K562 (cell line): ENCODE measurements around the gene OR2B3. TPM values are rescaled to one million over a fixed set of nuclear protein-coding genes. Genes with fewer than 3 reads are reported as not detected.

ENCODE experiments used
- ATAC-seq: fragments of 200-7000 bp; cut with Tn5 transposase; 3 replicates; pipeline ENCODE4 v1.9.1; 2020; ENCODE audit warnings: moderate library complexity
- BruUV-seq: library from RNA; stranded (reverse); fragments of 400-500 nt; replicated peaks from 2 replicates; lab custom pipeline; 2021; lab: Mats Ljungman, UMichigan
- CTCF ChIA-PET: fragments of 300-600 bp; formaldehyde crosslinking; extraction: SDS; loops from one replicate; lab custom pipeline; 2021; ENCODE audit warnings: low intra/inter-chr PET ratio; lab: Yijun Ruan, JAX
- POLR2A ChIA-PET: fragments of 300-600, 350-650 bp; sonication (Branson Sonifier 250); formaldehyde crosslinking; extraction: SDS; loops from one replicate; lab custom pipeline; 2021; ENCODE audit warnings: antibody characterized with exemption, inconsistent platforms; lab: Yijun Ruan, JAX
- DNase-seq, 4 experiments: peaks; one replicate each; pipeline versions ENCODE4 v3.0.0 to v3.0.0-alpha.2; 2011 to 2018; ENCODE audit warnings: low spot score in 3 of 4, mixed read lengths in 3 of 4; ENCODE audit errors: extremely low read depth in 1 of 4
- FAIRE-seq: peaks from 2 replicates; lab custom pipeline; 2011; peaks lifted over from hg19 to GRCh38; lab: Jason Lieb, UNC
- H2AFZ ChIP-seq: 2 replicates; pipeline ENCODE4 v1.6.0; 2011; ENCODE audit warnings: low read depth, low read length, control low read depth, inconsistent platforms
- H3K27ac ChIP-seq: fragments of 200-600 bp; 3 replicates; pipeline ENCODE4 v1.8.0; 2011; ENCODE audit warnings: low read depth, mild to moderate bottlenecking, control low read depth, inconsistent platforms, low read length, moderate library complexity, mixed read lengths; ENCODE audit errors: extremely low read depth
- H3K27me3 ChIP-seq, 2 experiments: fragments of 300-600 bp in 1 of 2; 2 replicates in 1 of 2; 3 replicates in 1 of 2; pipeline versions ENCODE4 v1.6.0 to v1.8.0; 2011; ENCODE audit warnings: inconsistent platforms in 2 of 2, low read length in 2 of 2, mild to moderate bottlenecking in 1 of 2, mixed read lengths in 1 of 2, moderate library complexity in 1 of 2; ENCODE audit not compliant: control insufficient read depth in 2 of 2, insufficient read depth in 2 of 2
- H3K36me3 ChIP-seq: fragments of 300-600 bp; 3 replicates; pipeline ENCODE4 v1.8.0; 2011; ENCODE audit warnings: mild to moderate bottlenecking, low read length, inconsistent platforms; ENCODE audit not compliant: control insufficient read depth, insufficient read depth
- H3K4me1 ChIP-seq, 2 experiments: fragments of 200-600 bp in 1 of 2; replicated peaks in 1 of 2; 2 replicates in 1 of 2; 3 replicates in 1 of 2; pipeline versions ENCODE4 v1.5.1 to v1.8.0; 2011; ENCODE audit warnings: inconsistent platforms in 2 of 2, low read length in 2 of 2, mild to moderate bottlenecking in 1 of 2, mixed read lengths in 1 of 2, moderate library complexity in 1 of 2; ENCODE audit not compliant: control insufficient read depth in 2 of 2, insufficient read depth in 2 of 2
- H3K4me2 ChIP-seq: 2 replicates; pipeline ENCODE4 v1.6.1; 2011; ENCODE audit warnings: low read length, control low read depth, inconsistent platforms, mixed read lengths; ENCODE audit not compliant: insufficient read depth
- H3K4me3 ChIP-seq: fragments of 200-600 bp; sonication (generic), shearing (Covaris generic); 2 replicates; pipeline ENCODE4 v1.5.1; 2016; ENCODE audit warnings: control low read depth, inconsistent platforms
- H3K79me2 ChIP-seq: fragments of 200-600 bp; 3 replicates; pipeline ENCODE4 v1.8.0; 2011; ENCODE audit warnings: low read length, inconsistent platforms; ENCODE audit not compliant: control insufficient read depth, insufficient read depth
- H3K9ac ChIP-seq, 2 experiments: 2 replicates each; pipeline versions ENCODE4 v1.6.0 to v1.6.1; 2011; ENCODE audit warnings: low read depth in 2 of 2, low read length in 2 of 2, control low read depth in 1 of 2, inconsistent platforms in 1 of 2, mild to moderate bottlenecking in 1 of 2, mixed read lengths in 1 of 2; ENCODE audit not compliant: insufficient read depth in 1 of 2
- H3K9me1 ChIP-seq: one replicate; pipeline ENCODE4 v1.6.0; 2011; ENCODE audit warnings: inconsistent platforms, mild to moderate bottlenecking, low read length, moderate library complexity; ENCODE audit not compliant: control insufficient read depth, insufficient read depth
- H3K9me3 ChIP-seq: replicated peaks from 2 replicates; pipeline ENCODE4 v1.5.1; 2011; ENCODE audit warnings: low read depth, low read length, inconsistent platforms; ENCODE audit not compliant: control insufficient read depth, insufficient read depth
- H4K20me1 ChIP-seq: replicated peaks from 2 replicates; pipeline ENCODE4 v1.6.1; 2011; ENCODE audit warnings: low read length, inconsistent platforms, mixed read lengths; ENCODE audit not compliant: control insufficient read depth, insufficient read depth
- BRD9 ChIP-seq: fragments of 450-650 bp; IDR thresholded peaks from 2 replicates; pipeline ENCODE4 v1.6.1; 2018; ENCODE audit warnings: low read depth; ENCODE audit not compliant: partially characterized antibody
- CHD1 ChIP-seq: fragments of 200-600 bp; sonication (generic); IDR thresholded peaks from one replicate; pipeline ENCODE4 v1.6.1; 2012; ENCODE audit warnings: mild to moderate bottlenecking, moderate library complexity, low read length, inconsistent platforms
- DDX20 ChIP-seq: fragments of 450-650 bp; IDR thresholded peaks from 2 replicates; pipeline ENCODE4 v1.6.1; 2016; ENCODE audit warnings: missing genetic modification characterization, low read depth, mild to moderate bottlenecking, missing compliant biosample characterization, moderate library complexity
- GATA2 ChIP-seq: sonication (generic); formaldehyde crosslinking; IDR thresholded peaks from 2 replicates; pipeline ENCODE4 v1.4.0; 2020; ENCODE audit warnings: mild to moderate bottlenecking, missing genetic modification reagents
- POLR2AphosphoS5 ChIP-seq: IDR thresholded peaks from 2 replicates; pipeline ENCODE4 v1.6.1; 2011; ENCODE audit warnings: mild to moderate bottlenecking, low read depth, low read length, moderate library complexity; ENCODE audit not compliant: control insufficient read depth, insufficient read depth
- PREB ChIP-seq: sonication (generic); formaldehyde crosslinking; IDR thresholded peaks from 2 replicates; pipeline ENCODE4 v1.8.1; 2023; ENCODE audit warnings: mild to moderate bottlenecking, missing genetic modification reagents
- RAD51 ChIP-seq: fragments of 450-650 bp; IDR thresholded peaks from 2 replicates; pipeline ENCODE4 v1.7.1; 2016; ENCODE audit warnings: low read depth, mild to moderate bottlenecking, borderline replicate concordance
- TAF7 ChIP-seq: fragments of 450-650 bp; IDR thresholded peaks from 2 replicates; pipeline ENCODE4 v1.6.1; 2016; ENCODE audit warnings: missing genetic modification characterization, missing compliant biosample characterization
- TFE3 ChIP-seq: fragments of 450-650 bp; formaldehyde crosslinking; IDR thresholded peaks from 2 replicates; pipeline ENCODE4 v1.4.0; 2020; ENCODE audit warnings: mild to moderate bottlenecking, mixed read lengths
- ZBED1 ChIP-seq: IDR thresholded peaks from 2 replicates; pipeline ENCODE4 v1.6.1; 2014
- ZFPM2 ChIP-seq: fragments of 250-450 bp; sonication (Bioruptor Pico); IDR thresholded peaks from 2 replicates; pipeline ENCODE4 v1.5.1; 2022; ENCODE audit warnings: mild to moderate bottlenecking
- ZNF764 ChIP-seq: fragments of 250-450 bp; sonication (Bioruptor Pico); IDR thresholded peaks from 2 replicates; pipeline ENCODE4 v1.4.0; 2020; ENCODE audit warnings: low read depth, mild to moderate bottlenecking, moderate library complexity
- whole genome bisulfite sequencing: fragments of 100-300 bp; shearing (Covaris generic); methylation state at CpG from one replicate; pipeline ENCODE4 v1.1.6; 2016; ENCODE audit warnings: low coverage, mixed read lengths; ENCODE audit not compliant: insufficient coverage; ENCODE audit errors: missing lambda C conversion rate; 5-methylcytosine and 5-hydroxymethylcytosine counted together
- in situ Hi-C: fragments of 300-500 bp; cut with MboI; formaldehyde crosslinking; loops from 4 replicates; pipeline ENCODE4 v1.15.0; 2018; ENCODE audit warnings: inconsistent platforms, mixed read lengths
- intact Hi-C: fragments of 100-400 bp; cut with micrococcal nuclease; formaldehyde crosslinking; loops from 2 replicates; pipeline ENCODE4 v1.14.2; 2022
- polyA plus RNA-seq, 8 experiments: library from polyadenylated mRNA; depleted of rRNA in 4 of 8; stranded (reverse) in 5 of 8; unstranded in 3 of 8; fragments of >200 nt; fragmentation: Nextera tagmentation in 2 of 8; fragmentation: Illumina TruSeq in 1 of 8; extraction: Ambion mirVana in 2 of 8; extraction: Trizol in 1 of 8; gene quantifications; 2 replicates each; pipeline versions ENCODE4 v1.2.1 to v1.2.3, GENCODE V29; 2011 to 2014; ENCODE audit warnings: inconsistent platforms in 1 of 8, missing spikeins in 1 of 8
- total RNA-seq, 7 experiments: library from RNA; depleted of rRNA in 6 of 7; stranded (reverse); fragments of >200 nt in 6 of 7; fragmentation: Illumina TruSeq in 2 of 7; extraction: Trizol in 2 of 7; gene quantifications; 2 replicates each; pipeline versions ENCODE4 v1.2.1 to v1.2.3, GENCODE V29; 2011 to 2021; ENCODE audit warnings: low replicate concordance in 1 of 7

OR2B3 gene
- total and polyA plus RNA-seq, 9 of the 15 experiments (the other 6 are each of a cell fraction or from before 2014, with no cell fraction given), result not detected

GRCh38 chr6:29097803-29098202 lies 10.7 kb upstream of the OR2B3 start:
- H3K4me2 ChIP-seq, result no peak overlapping the region
- ATAC-seq (no peak), FAIRE-seq (no peak), DNase-seq (no peak)
- CTCF ChIA-PET, result no interaction called here
- H3K9ac ChIP-seq, result no peak overlapping the region
- WGBS, result 0% methylated on average over 1 of the region's 1 CpG
- POLR2A ChIA-PET, result no interaction called here
- H3K9me1 ChIP-seq, result no peaks in the 10 kb centered on the region
- H3K4me1 ChIP-seq, result no peaks in the 10 kb centered on the region
- in situ Hi-C loops (no loop called here), intact Hi-C loops (no loop called here)
- H4K20me1 ChIP-seq, result no peaks in the 10 kb centered on the region
- H3K79me2 ChIP-seq, result no peaks in the 10 kb centered on the region
- no peak overlapping the region for H3K4me3 ChIP-seq
- H3K9me3 ChIP-seq, result no peaks in the 10 kb centered on the region
- no peak overlapping the region for H2AFZ ChIP-seq
- BruUV-seq, result no TSS peak
- H3K27ac ChIP-seq, result no peak overlapping the region
- peaks cover 0 to 8% of the 10 kb centered on the region in 2 experiments; a peak in 2 of 5 replicates for H3K27me3 ChIP-seq
- no peaks in the 10 kb centered on the region for H3K36me3 ChIP-seq
- TF ChIP-seq TAF7 (tag), result no peak
- TF ChIP-seq TFE3, result peak; percentile 70
- peak; percentile 54; the same call in 1 of the 2 replicates for TF ChIP-seq RAD51

- Histone ChIP-seq H3K27me3 (no peaks in the 10 kb centered on the region), H3K9me3 (no peaks in the 10 kb centered on the region), H3K36me3 (no peaks in the 10 kb centered on the region), H3K4me3 (no peak overlapping the region), H3K79me2 (no peaks in the 10 kb centered on the region), H3K4me2 (no peak overlapping the region), H2AFZ (no peak overlapping the region), H3K9ac (no peak overlapping the region), H3K9me1 (no peaks in the 10 kb centered on the region), H4K20me1 (no peaks in the 10 kb centered on the region), H3K27ac (no peak overlapping the region), H3K4me1 (no peaks in the 10 kb centered on the region)
- ChIA-PET POLR2A (no interaction called here), CTCF (no interaction called here)
- BruUV-seq, result no TSS peak
- no peak for DNase-seq
- in situ Hi-C loops (no loop called here), intact Hi-C loops (no loop called here)
- ATAC-seq, result no peak
- FAIRE-seq, result no peak
- WGBS, result 2% methylated on average over 3 of the region's 3 CpGs
- TF ChIP-seq GATA2 (CRISPR knock-in tag) (no peak), BRD9 (no peak), ZNF764 (no peak), PREB (no peak), ZFPM2 (CRISPR knock-in tag) (no peak), DDX20 (no peak), ZBED1 (no peak), CHD1 (no peak), POLR2AphosphoS5 (no peak)
Observed at GRCh38 chr6:29092957-29093356, 5.8 kb upstream of the OR2B3 start.
